K562 (cell line): ENCODE results near the gene CRX. TPM values are rescaled to one million over a fixed set of nuclear protein-coding genes. Genes with fewer than 3 reads are reported as not detected.

Source experiments
- ARHGAP35 ChIP-seq: fragments of 450-650 bp; IDR thresholded peaks from 2 replicates; pipeline ENCODE4 v1.6.1; 2018; ENCODE audit not compliant: partially characterized antibody
- ARNT ChIP-seq, 2 experiments: fragments of 450-650 bp; IDR thresholded peaks; 2 replicates each; pipeline ENCODE4 v1.6.1; 2016; ENCODE audit warnings: mild to moderate bottlenecking in 1 of 2
- ATF1 ChIP-seq, 2 experiments: fragments of 450-650 bp in 1 of 2; IDR thresholded peaks; 2 replicates each; pipeline ENCODE4 v1.6.1; 2016; ENCODE audit warnings: missing compliant biosample characterization in 1 of 2, missing genetic modification characterization in 1 of 2
- BRCA1 ChIP-seq, 2 experiments: fragments of 450-650 bp in 1 of 2; sonication (generic) in 1 of 2; formaldehyde crosslinking in 1 of 2; IDR thresholded peaks; 2 replicates each; pipeline versions ENCODE4 v1.5.0 to v1.6.1; 2017 to 2020; ENCODE audit warnings: mild to moderate bottlenecking in 1 of 2, missing genetic modification reagents in 1 of 2
- DNMT1 ChIP-seq: fragments of 450-650 bp; IDR thresholded peaks from 2 replicates; pipeline ENCODE4 v1.6.1; 2016; ENCODE audit warnings: antibody characterized with exemption, mild to moderate bottlenecking
- DPF2 ChIP-seq: fragments of 450-650 bp; IDR thresholded peaks from 2 replicates; pipeline ENCODE4 v1.6.1; 2016
- FOXP1 ChIP-seq: sonication (generic); formaldehyde crosslinking; IDR thresholded peaks from 2 replicates; pipeline ENCODE4 v1.8.0; 2022; ENCODE audit warnings: mild to moderate bottlenecking, missing genetic modification reagents
- HDAC1 ChIP-seq, 2 experiments: fragments of 450-650 bp; IDR thresholded peaks; 2 replicates each; pipeline ENCODE4 v1.6.1; 2016 to 2017; ENCODE audit warnings: inconsistent platforms in 1 of 2, mild to moderate bottlenecking in 1 of 2, moderate library complexity in 1 of 2
- HIVEP1 ChIP-seq: fragments of 250-450 bp; sonication (Bioruptor Pico); IDR thresholded peaks from 2 replicates; pipeline ENCODE4 v1.4.0; 2020; ENCODE audit warnings: mild to moderate bottlenecking
- MAFG ChIP-seq: fragments of 450-650 bp; conservative IDR thresholded peaks from 2 replicates; pipeline ENCODE4 v1.6.1; 2016; ENCODE audit warnings: missing genetic modification characterization, missing compliant biosample characterization
- NKRF ChIP-seq: fragments of 450-650 bp; IDR thresholded peaks from 2 replicates; pipeline ENCODE4 v1.6.1; 2016; ENCODE audit warnings: borderline replicate concordance
- NRF1 ChIP-seq, 2 experiments: fragments of 450-650 bp; IDR thresholded peaks in 1 of 2; conservative IDR thresholded peaks in 1 of 2; 2 replicates each; pipeline ENCODE4 v1.6.1; 2014; ENCODE audit warnings: mild to moderate bottlenecking in 2 of 2
- POLR2A ChIP-seq: fragments of 450-650 bp; conservative IDR thresholded peaks from 2 replicates; pipeline ENCODE4 v1.6.1; 2016
- POLR2G ChIP-seq: fragments of 200-400 bp; formaldehyde crosslinking; IDR thresholded peaks from 2 replicates; pipeline ENCODE4 v1.6.1; 2017; ENCODE audit warnings: low read depth, mild to moderate bottlenecking, antibody characterized with exemption, low read length, moderate library complexity
- RB1 ChIP-seq: fragments of 450-650 bp; IDR thresholded peaks from 2 replicates; pipeline ENCODE4 v1.6.1; 2017; ENCODE audit warnings: low read depth, mild to moderate bottlenecking
- RREB1 ChIP-seq: fragments of 250-450 bp; sonication (Bioruptor Pico); IDR thresholded peaks from 2 replicates; pipeline ENCODE4 v1.4.0; 2020
- SAP30 ChIP-seq: fragments of 200-600 bp; sonication (generic); IDR thresholded peaks from 2 replicates; pipeline ENCODE4 v1.6.1; 2012; ENCODE audit warnings: borderline replicate concordance, low read depth, mild to moderate bottlenecking, moderate library complexity, low read length, control low read depth, inconsistent platforms; ENCODE audit not compliant: insufficient read depth, poor library complexity, severe bottlenecking
- polyA plus RNA-seq, 8 experiments: library from polyadenylated mRNA; depleted of rRNA in 4 of 8; stranded (reverse) in 5 of 8; unstranded in 3 of 8; fragments of >200 nt; fragmentation: Nextera tagmentation in 2 of 8; fragmentation: Illumina TruSeq in 1 of 8; extraction: Ambion mirVana in 2 of 8; extraction: Trizol in 1 of 8; gene quantifications; 2 replicates each; pipeline versions ENCODE4 v1.2.1 to v1.2.3, GENCODE V29; 2011 to 2014; ENCODE audit warnings: inconsistent platforms in 1 of 8, missing spikeins in 1 of 8
- total RNA-seq, 7 experiments: library from RNA; depleted of rRNA in 6 of 7; stranded (reverse); fragments of >200 nt in 6 of 7; fragmentation: Illumina TruSeq in 2 of 7; extraction: Trizol in 2 of 7; gene quantifications; 2 replicates each; pipeline versions ENCODE4 v1.2.1 to v1.2.3, GENCODE V29; 2011 to 2021; ENCODE audit warnings: low replicate concordance in 1 of 7
- TF ChIP-seq, protein P1 (sequence below): conservative IDR thresholded peaks from 2 replicates; pipeline ENCODE4 v1.6.1; 2011; ENCODE audit warnings: low read depth, mild to moderate bottlenecking, low read length; ENCODE audit not compliant: control insufficient read depth

The CRX gene
- total and polyA plus RNA-seq, 9 of the 15 experiments (the other 6 are each of a cell fraction or from before 2014, with no cell fraction given): 0.01 TPM; not detected in 8

- TF ChIP-seq POLR2G (peak; percentile 97), DPF2 (peak; percentile 77; the same call in 1 of the 2 replicates), NKRF (peak; percentile 78), ATF1 (CRISPR knock-in tag; IDR thresholded peaks at IDR 0.05) (no peak), ATF1 (tag; IDR thresholded peaks at IDR 0.05) (peak; percentile 60), POLR2A (peak; percentile 87), SAP30 (peak; percentile 71), HIVEP1 (CRISPR knock-in tag) (peak; percentile 28; the same call in 1 of the 2 replicates), FOXP1 (CRISPR knock-in tag) (peak; percentile 46; the same call in 1 of the 2 replicates), RREB1 (CRISPR knock-in tag) (peak; percentile 96), NRF1 (conservative IDR thresholded peaks at IDR 0.05 in 1 of 2, IDR thresholded peaks at IDR 0.05 in 1 of 2) (peak; percentile 90 to 92), RB1 (peak; percentile 87), DNMT1 (peak; percentile 89; the same call in 1 of the 2 replicates), HDAC1 (IDR thresholded peaks at IDR 0.05) (peak in 1 of 2 experiments; percentile 90; a peak in 2 of 4 replicates), ARHGAP35 (no peak), BRCA1 (IDR thresholded peaks at IDR 0.05) (no peak), BRCA1 (CRISPR knock-in tag; IDR thresholded peaks at IDR 0.05) (no peak), ARNT (IDR thresholded peaks at IDR 0.05) (no peak), MAFG (tag) (no peak)
- TF ChIP-seq, protein P1, sequence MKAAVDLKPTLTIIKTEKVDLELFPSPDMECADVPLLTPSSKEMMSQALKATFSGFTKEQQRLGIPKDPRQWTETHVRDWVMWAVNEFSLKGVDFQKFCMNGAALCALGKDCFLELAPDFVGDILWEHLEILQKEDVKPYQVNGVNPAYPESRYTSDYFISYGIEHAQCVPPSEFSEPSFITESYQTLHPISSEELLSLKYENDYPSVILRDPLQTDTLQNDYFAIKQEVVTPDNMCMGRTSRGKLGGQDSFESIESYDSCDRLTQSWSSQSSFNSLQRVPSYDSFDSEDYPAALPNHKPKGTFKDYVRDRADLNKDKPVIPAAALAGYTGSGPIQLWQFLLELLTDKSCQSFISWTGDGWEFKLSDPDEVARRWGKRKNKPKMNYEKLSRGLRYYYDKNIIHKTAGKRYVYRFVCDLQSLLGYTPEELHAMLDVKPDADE: 0 out of 2 replicates have a peak, but pooled peaks have one; percentile 33
Observed at GRCh38 chr19:47778049-47778953, 43.4 kb upstream of the CRX start, which contains the start of gene SELENOW (continued).
